ENCODE data around the gene KCNAB1. TPM values are rescaled to one million over a fixed set of nuclear protein-coding genes. Genes with fewer than 3 reads are reported as not detected.
"Not testable (repeated sequence)": the region's sequence is repeated elsewhere in the genome, so short reads cannot be mapped to it uniquely, and the experiment has no call there.

KCNAB1 gene
- total RNA-seq, 2 experiments from 2014 or later, result not detected

DNA sequence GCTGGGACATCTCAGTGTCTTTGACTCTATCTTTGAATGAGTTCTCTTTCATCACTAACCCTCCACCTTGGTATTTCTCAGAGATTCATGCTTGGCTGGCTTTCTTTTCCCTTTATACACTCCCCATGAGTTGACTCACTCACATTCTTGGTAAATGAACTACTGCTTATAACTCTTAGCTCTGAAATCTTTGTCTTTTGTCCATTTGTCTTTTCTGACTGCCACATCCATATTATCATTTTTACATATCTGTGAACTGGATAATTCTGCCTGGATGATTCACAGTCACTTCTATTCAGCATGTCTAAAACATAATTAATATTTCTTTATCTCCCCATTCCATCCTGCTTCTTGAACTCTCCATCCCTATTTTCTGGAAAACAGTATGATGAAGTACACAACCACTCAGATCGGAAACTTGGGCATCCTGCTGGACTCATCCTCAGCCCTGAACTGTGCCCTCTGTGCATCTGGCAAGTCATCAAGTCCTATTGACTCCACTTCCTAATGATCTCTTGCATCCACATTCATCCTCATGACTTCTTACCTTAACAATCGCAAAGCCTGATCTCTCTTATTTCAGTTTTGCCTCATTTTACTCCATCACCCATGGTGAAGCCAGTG, 66.9 kb downstream of the KCNAB1 start:
- intact Hi-C loops (cut with micrococcal nuclease), result no loop called here
- no peak for DNase-seq
- POLR2A ChIA-PET, result no interaction called here
- Mint-ChIP-seq H3K4me3 (no peak overlapping the region), H3K9me3 (no peaks in the 10 kb centered on the region), H3K27ac (no peak overlapping the region), H3K36me3 (no peaks in the 10 kb centered on the region), H3K4me1 (ENCODE audit: low read depth) (no peaks in the 10 kb centered on the region), H3K27me3 (peaks cover 1% of the 10 kb centered on the region)
- CTCF ChIA-PET, result no interaction called here

DNA sequence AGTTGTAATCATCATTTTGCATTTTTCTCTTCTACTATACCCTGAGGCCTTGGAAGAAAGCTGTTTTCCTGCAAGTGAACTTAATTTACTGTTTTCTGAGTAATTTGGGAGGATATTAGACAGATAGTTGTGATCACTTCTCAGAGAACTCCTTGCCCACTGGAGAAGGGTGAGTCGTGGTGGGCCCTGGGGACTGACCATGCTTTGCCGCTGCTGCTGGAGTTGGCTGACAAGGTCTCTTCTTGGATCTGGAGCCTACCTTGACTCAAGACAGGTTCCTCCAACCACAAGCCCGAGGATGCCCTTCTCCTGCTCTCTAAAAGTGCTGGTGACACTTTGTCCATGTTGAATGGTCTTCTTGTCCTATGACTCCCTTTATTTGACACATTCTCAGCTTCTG, 68.4 kb downstream of the KCNAB1 start:
- Mint-ChIP-seq H3K9me3 (no peaks in the 10 kb centered on the region), H3K27me3 (peaks cover 1% of the 10 kb centered on the region), H3K36me3 (no peaks in the 10 kb centered on the region), H3K4me1 (ENCODE audit: low read depth) (no peaks in the 10 kb centered on the region), H3K27ac (no peak overlapping the region), H3K4me3 (no peak overlapping the region)
- CTCF ChIA-PET, result no interaction called here
- POLR2A ChIA-PET, result no interaction called here
- intact Hi-C loops (cut with micrococcal nuclease), result no loop called here
- no peak for DNase-seq

GRCh38 chr3:156189927-156190326, 69.5 kb downstream of the KCNAB1 start:
- H3K27me3 Mint-ChIP-seq, result peaks cover 3% of the 10 kb centered on the region
- H3K4me3 Mint-ChIP-seq, result no peak overlapping the region
- CTCF ChIA-PET, result no interaction called here
- H3K9me3 Mint-ChIP-seq, result no peaks in the 10 kb centered on the region
- H3K27ac Mint-ChIP-seq, result no peak overlapping the region
- DNase-seq, result no peak
- intact Hi-C loops (cut with micrococcal nuclease), result no loop called here
- no peaks in the 10 kb centered on the region for H3K36me3 Mint-ChIP-seq
- no peaks in the 10 kb centered on the region for H3K4me1 Mint-ChIP-seq (ENCODE audit: low read depth)
- POLR2A ChIA-PET, result no interaction called here

GRCh38 chr3:156194945-156195344, 74.6 kb downstream of the KCNAB1 start:
- CTCF ChIA-PET; DNase-seq; intact Hi-C loops (cut with micrococcal nuclease); POLR2A ChIA-PET; H3K4me3 Mint-ChIP-seq; H3K9me3 Mint-ChIP-seq; H3K27ac Mint-ChIP-seq; H3K36me3 Mint-ChIP-seq; H3K4me1 Mint-ChIP-seq (ENCODE audit: low read depth): not testable (repeated sequence)
- peaks cover 14% of the 10 kb centered on the region for H3K27me3 Mint-ChIP-seq

GRCh38 chr3:156197152-156197551, 76.8 kb downstream of the KCNAB1 start:
- H3K27ac Mint-ChIP-seq; POLR2A ChIA-PET; DNase-seq; H3K4me3 Mint-ChIP-seq; CTCF ChIA-PET; H3K36me3 Mint-ChIP-seq; H3K9me3 Mint-ChIP-seq; intact Hi-C loops (cut with micrococcal nuclease); H3K4me1 Mint-ChIP-seq (ENCODE audit: low read depth): not testable (repeated sequence)
- peaks cover 21% of the 10 kb centered on the region for H3K27me3 Mint-ChIP-seq

DNA sequence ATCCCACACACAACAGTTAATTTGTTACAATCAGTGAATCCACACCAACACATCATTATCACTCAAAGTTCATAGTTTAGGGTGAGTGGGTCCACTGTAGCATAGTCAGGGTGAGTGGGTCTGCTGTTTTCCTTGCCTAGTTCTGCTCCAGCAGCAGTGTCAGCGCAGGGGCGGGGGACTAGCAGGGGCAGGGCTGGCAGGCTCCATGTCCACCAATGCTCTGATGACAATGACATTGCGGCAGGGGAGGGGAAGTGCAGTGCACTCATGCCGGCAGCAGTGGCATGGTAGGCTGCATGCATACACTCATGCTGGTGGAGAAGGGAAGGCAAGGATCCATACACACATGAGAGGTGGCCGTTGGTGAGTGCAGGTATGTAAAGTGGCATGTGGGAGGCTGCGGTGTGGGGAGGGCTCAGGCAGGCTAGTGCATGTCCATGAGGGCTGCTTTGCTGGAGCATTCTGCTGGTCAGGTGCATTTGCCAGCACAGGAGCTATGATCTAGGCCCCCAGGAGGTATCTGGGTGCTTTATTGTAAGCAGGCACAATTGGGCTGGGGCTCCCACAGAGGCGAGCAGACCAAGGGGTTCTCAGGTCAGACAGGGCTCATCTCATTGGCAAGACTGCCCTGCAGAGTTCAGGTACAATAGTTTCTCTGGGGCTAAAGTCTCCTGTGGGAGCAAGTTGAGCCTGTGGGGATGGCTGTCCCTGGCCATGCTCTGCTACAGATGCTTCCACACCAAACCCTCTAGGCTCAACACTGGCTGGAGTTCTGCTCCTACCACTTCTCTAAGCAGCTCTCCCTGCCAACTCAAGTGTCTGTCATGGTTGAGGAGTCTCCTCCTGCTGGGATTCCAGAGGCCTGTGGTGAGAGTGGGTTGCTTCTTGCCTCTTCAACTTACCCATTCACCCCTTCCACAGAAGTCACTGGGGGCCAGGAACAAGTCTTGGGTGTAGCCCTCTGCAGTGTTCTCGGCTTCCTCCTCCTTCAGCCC, 81.3 kb downstream of the KCNAB1 start:
- Mint-ChIP-seq H3K9me3 (no peaks in the 10 kb centered on the region), H3K27me3 (peaks cover 23% of the 10 kb centered on the region), H3K36me3 (no peaks in the 10 kb centered on the region), H3K4me3 (no peak overlapping the region), H3K4me1 (ENCODE audit: low read depth) (no peaks in the 10 kb centered on the region), H3K27ac (no peak overlapping the region)
- ChIA-PET POLR2A (no interaction called here), CTCF (no interaction called here)
- intact Hi-C loops (cut with micrococcal nuclease), result no loop called here
- no peak for DNase-seq

GRCh38 chr3:156206157-156206556, 85.8 kb downstream of the KCNAB1 start:
- intact Hi-C loops (cut with micrococcal nuclease), result no loop called here
- H3K4me1 Mint-ChIP-seq (ENCODE audit: low read depth), result no peaks in the 10 kb centered on the region
- no peak overlapping the region for H3K4me3 Mint-ChIP-seq
- H3K9me3 Mint-ChIP-seq, result no peaks in the 10 kb centered on the region
- ChIA-PET CTCF (no interaction called here), POLR2A (no interaction called here)
- H3K36me3 Mint-ChIP-seq, result no peaks in the 10 kb centered on the region
- no peak for DNase-seq
- no peak overlapping the region for H3K27ac Mint-ChIP-seq
- H3K27me3 Mint-ChIP-seq, result peaks cover 15% of the 10 kb centered on the region

DNA sequence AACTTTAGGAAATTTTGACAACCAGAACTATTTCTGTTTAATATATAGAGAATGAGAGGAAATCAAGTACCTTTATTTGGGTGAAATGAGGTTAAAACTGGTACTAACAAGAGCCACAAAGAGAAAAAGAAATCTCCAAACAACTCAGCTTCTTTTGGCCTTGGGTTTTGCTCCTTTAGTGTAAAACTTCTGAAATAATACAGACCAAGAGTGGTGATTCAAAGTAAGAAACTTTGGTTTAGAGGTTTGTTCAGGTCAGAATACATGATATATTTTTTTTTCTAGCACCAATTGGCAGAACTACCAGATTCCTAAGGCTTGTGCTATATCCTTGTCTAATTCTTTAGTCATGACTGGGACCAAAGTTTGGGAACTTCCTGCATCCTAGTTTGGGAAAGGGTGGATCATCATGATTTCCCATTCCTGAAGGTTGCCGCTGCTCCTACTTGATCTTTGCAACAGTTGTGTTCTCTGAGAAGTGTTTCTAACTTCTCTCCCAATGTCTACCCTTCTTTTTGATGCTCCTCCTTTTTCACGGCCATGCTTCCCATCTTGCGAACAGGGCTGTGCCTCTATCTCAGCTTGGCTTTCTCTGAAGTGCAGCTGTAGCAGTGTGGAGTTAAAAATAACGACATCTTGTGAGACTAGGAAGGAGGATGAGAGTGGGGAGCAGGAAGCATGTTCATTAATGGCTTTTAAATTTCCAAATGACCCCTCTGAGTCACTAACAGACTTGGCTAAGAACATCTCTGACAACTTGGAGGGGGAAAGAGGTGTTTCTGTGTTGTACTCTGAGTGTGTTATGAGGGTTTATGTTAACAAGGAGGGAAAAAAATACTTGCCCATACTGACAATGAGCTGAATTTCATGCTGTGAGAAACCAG, 87.7 kb downstream of the KCNAB1 start:
- no peaks in the 10 kb centered on the region for H3K9me3 Mint-ChIP-seq
- ChIA-PET POLR2A (no interaction called here), CTCF (no interaction called here)
- H3K27ac Mint-ChIP-seq, result no peak overlapping the region
- intact Hi-C loops (cut with micrococcal nuclease), result no loop called here
- no peak for DNase-seq
- H3K4me1 Mint-ChIP-seq (ENCODE audit: low read depth), result no peaks in the 10 kb centered on the region
- no peaks in the 10 kb centered on the region for H3K36me3 Mint-ChIP-seq
- no peak overlapping the region for H3K4me3 Mint-ChIP-seq
- peaks cover 14% of the 10 kb centered on the region for H3K27me3 Mint-ChIP-seq

- H3K9me3 Mint-ChIP-seq, result no peaks in the 10 kb centered on the region
- ChIA-PET CTCF (no interaction called here), POLR2A (no interaction called here)
- no peak overlapping the region for H3K4me3 Mint-ChIP-seq
- no peak overlapping the region for H3K27ac Mint-ChIP-seq
- no peaks in the 10 kb centered on the region for H3K36me3 Mint-ChIP-seq
- no peaks in the 10 kb centered on the region for H3K4me1 Mint-ChIP-seq (ENCODE audit: low read depth)
- peaks cover 14% of the 10 kb centered on the region for H3K27me3 Mint-ChIP-seq
- DNase-seq, result no peak
- intact Hi-C loops (cut with micrococcal nuclease), result no loop called here
These were observed 89.4 kb downstream of the KCNAB1 start for GRCh38 chr3:156209631-156210335.

DNA sequence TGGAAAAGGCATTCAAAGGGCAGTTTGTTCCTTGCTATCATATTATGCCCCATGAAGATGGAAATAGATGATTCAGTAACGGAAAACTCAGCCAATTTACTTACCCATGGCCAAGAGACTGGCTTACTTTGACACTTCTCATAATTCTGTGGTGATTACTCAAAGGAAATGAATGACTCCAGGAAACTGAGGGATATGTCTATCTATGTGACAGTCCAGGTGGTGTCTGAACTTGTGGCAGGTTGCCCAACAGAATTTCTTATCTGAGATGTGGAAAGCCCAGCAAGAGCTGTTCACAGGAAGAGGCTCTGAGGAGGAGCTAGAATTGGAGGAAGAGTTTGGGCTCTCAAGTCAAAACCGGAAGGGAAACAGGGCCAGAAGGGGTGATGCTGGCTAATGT, 91.2 kb downstream of the KCNAB1 start:
- ChIA-PET CTCF (no interaction called here), POLR2A (no interaction called here)
- no peaks in the 10 kb centered on the region for H3K4me1 Mint-ChIP-seq (ENCODE audit: low read depth)
- peaks cover 18% of the 10 kb centered on the region for H3K27me3 Mint-ChIP-seq
- DNase-seq, result no peak
- no peak overlapping the region for H3K27ac Mint-ChIP-seq
- H3K36me3 Mint-ChIP-seq, result no peaks in the 10 kb centered on the region
- intact Hi-C loops (cut with micrococcal nuclease), result no loop called here
- H3K4me3 Mint-ChIP-seq, result no peak overlapping the region
- H3K9me3 Mint-ChIP-seq, result no peaks in the 10 kb centered on the region

DNA sequence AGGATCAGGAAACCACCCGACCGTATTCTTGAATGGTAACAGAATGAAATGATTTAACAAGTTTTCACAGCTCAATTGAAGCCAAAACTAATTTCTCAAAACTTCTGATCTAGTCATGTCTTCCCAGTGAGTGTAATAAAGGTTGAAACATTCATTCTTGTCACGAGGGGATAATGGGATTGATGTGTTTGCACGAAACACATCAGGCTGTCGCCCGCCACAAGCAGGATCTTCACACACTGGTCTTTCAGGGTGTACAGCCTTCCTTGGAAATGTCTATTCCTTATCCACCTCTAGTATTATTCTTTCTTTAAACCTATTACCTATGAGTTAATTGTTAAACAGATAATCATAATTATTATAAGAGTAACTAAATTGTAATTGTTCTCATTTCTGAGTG, 94.3 kb downstream of the KCNAB1 start:
- no peak for DNase-seq
- ChIA-PET CTCF (no interaction called here), POLR2A (no interaction called here)
- no peaks in the 10 kb centered on the region for H3K4me1 Mint-ChIP-seq (ENCODE audit: low read depth)
- no peaks in the 10 kb centered on the region for H3K9me3 Mint-ChIP-seq
- H3K4me3 Mint-ChIP-seq, result no peak overlapping the region
- intact Hi-C loops (cut with micrococcal nuclease), result no loop called here
- H3K27ac Mint-ChIP-seq, result no peak overlapping the region
- H3K27me3 Mint-ChIP-seq, result peaks cover 17% of the 10 kb centered on the region
- H3K36me3 Mint-ChIP-seq, result no peaks in the 10 kb centered on the region

- CTCF ChIA-PET, result no interaction called here
- peaks cover 2% of the 10 kb centered on the region for H3K9me3 Mint-ChIP-seq
These were observed 95.4 kb downstream of the KCNAB1 start for GRCh38 chr3:156215751-156216150.

More at GRCh38 chr3:156215751-156216150, 95.4 kb downstream of the KCNAB1 start:
- Mint-ChIP-seq H3K4me3 (no peak overlapping the region), H3K36me3 (no peaks in the 10 kb centered on the region), H3K27ac (no peak overlapping the region), H3K4me1 (ENCODE audit: low read depth) (no peaks in the 10 kb centered on the region), H3K27me3 (peaks cover 23% of the 10 kb centered on the region)
- DNase-seq, result no peak
- intact Hi-C loops (cut with micrococcal nuclease), result no loop called here
- POLR2A ChIA-PET, result no interaction called here
